Heart left ventricle (tissue), 16 donors: ENCODE data around the gene WWOX. TPM values are rescaled to one million over a fixed set of nuclear protein-coding genes. Genes with fewer than 3 reads are reported as not detected.

Experiments used
- ATAC-seq, 4 donors: fragments of 200-7000 bp; cut with Tn5 transposase; one replicate each; pipeline ENCODE4 v1.9.1; 2020 to 2022; ENCODE audit warnings: moderate library complexity in 4 of 4, mild to moderate bottlenecking in 3 of 4, moderate number of reproducible peaks in 1 of 4
- DNase-seq, 5 donors: peaks; one replicate each; pipeline ENCODE4 v3.0.0-alpha.2; 2020
- H3K27ac ChIP-seq, 12 donors: fragments of 200-600 bp; sonication (generic) in 4 of 12; one replicate each; pipeline versions ENCODE4 v1.5.0 to v1.8.0; 2016 to 2022; ENCODE audit warnings: mild to moderate bottlenecking in 2 of 12
- H3K27me3 ChIP-seq, 9 donors: fragments of 200-600 bp; sonication (generic) in 2 of 9; one replicate each; pipeline versions ENCODE4 v1.5.1 to v1.8.0; 2016 to 2022; ENCODE audit warnings: mild to moderate bottlenecking in 3 of 9
- H3K36me3 ChIP-seq, 9 donors: fragments of 200-600 bp; sonication (generic) in 2 of 9; one replicate each; pipeline versions ENCODE4 v1.5.0 to v1.8.0; 2018 to 2022; ENCODE audit warnings: mild to moderate bottlenecking in 2 of 9
- H3K4me1 ChIP-seq, 12 donors: fragments of 200-600 bp; sonication (generic) in 4 of 12; one replicate each; pipeline versions ENCODE4 v1.5.0 to v1.8.0; 2016 to 2022; ENCODE audit warnings: mild to moderate bottlenecking in 3 of 12
- H3K4me3 ChIP-seq, 12 donors: fragments of 200-600 bp; sonication (generic) in 4 of 12; one replicate each; pipeline versions ENCODE4 v1.5.0 to v1.8.0; 2017 to 2022; ENCODE audit warnings: mild to moderate bottlenecking in 9 of 12, moderate library complexity in 4 of 12
- H3K9me3 ChIP-seq, 12 donors: fragments of 200-600 bp; sonication (generic) in 4 of 12; one replicate each; pipeline versions ENCODE4 v1.5.0 to v1.8.0; 2016 to 2022; ENCODE audit warnings: mild to moderate bottlenecking in 1 of 12
- CTCF ChIP-seq, 12 donors: fragments of 200-600 bp; sonication (generic) in 4 of 12; IDR thresholded peaks; one replicate each; pipeline versions ENCODE4 v1.5.0 to v1.8.0; 2018 to 2022; ENCODE audit warnings: antibody characterized with exemption in 12 of 12, mild to moderate bottlenecking in 5 of 12
- POLR2A ChIP-seq, 2 donors: fragments of 450-650 bp; IDR thresholded peaks; one replicate each; pipeline ENCODE4 v1.6.1; 2017; ENCODE audit warnings: antibody characterized with exemption in 2 of 2, mild to moderate bottlenecking in 2 of 2, moderate library complexity in 2 of 2
- WGBS, 4 donors: extraction: QIAGEN DNeasy Blood & Tissue Kit in 2 of 4; methylation state at CpG; one replicate each; pipeline versions ENCODE4 v1.1.5 to v1.1.7; 2013 to 2018; 5-methylcytosine and 5-hydroxymethylcytosine counted together
- intact Hi-C, 10 donors: fragments of 100-400 bp; cut with DNase I; formaldehyde crosslinking; loops; one replicate each; pipeline versions ENCODE4 v1.11.1 to v1.14.2; 2022
- polyA plus RNA-seq, 2 donors: library from polyadenylated mRNA; stranded (reverse); fragments of 200-250 nt; gene quantifications; one replicate each; pipeline ENCODE4 v1.2.3, GENCODE V29; 2013
- total RNA-seq, 9 donors: library from RNA; depleted of rRNA in 2 of 9; stranded (reverse); fragments of >200 nt in 2 of 9; fragmentation: NEBNext Ultra II Directional in 3 of 9; extraction: Animal tissue kit (Norgen Biotek cat#: 25700) in 3 of 9; gene quantifications; one replicate each; pipeline versions ENCODE4 v1.1.0 to v1.2.4, GENCODE V29; 2016 to 2023
- donor health status: ischemic (EF 13 %, LVEDD 7.1; RV severe dilation, severe dysfunction).
- donor health status: healthy with polysubstance abuse.
- donor health status: DM: no; HTN: yes; CAD: no.
- donor health status: DM: no; HTN: no; CAD: no.
- donor health status: ischemic (EF 25% LVEDD 6.9; RV normal size, moderate dysfunction).
- donor health status: ischemic (EF 25% LVEDD 5.7; RV mildly dilated, moderate dysfunction).
- donor health status: healthy.
- donor health status: DM: yes; HTN: yes; CAD: no.
- donor health status: ischemic (EF 35%, LVEDD 5.7; RV mildly dilated, moderate dysfunction).
- donor health status: nonischemic (EF 11% LVEDD 7.7; RV severe dilation, severe dysfunction).
- donor health status: DM: yes; HTN: yes; CAD: no.
- donor health status: PGD.
- donor health status: ischemic (EF 29% LVEDD 5.4; RV normal size, mild dysfunction).
- donor health status: nonischemic (EF 23%, LVEDD 6.1; RV moderate dilation, normal function).

The WWOX gene
- total and polyA plus RNA-seq, 11 donors = 4.3 to 18.3 (median 9.1) TPM

- no peak overlapping the region for H3K27ac ChIP-seq
- no peaks in the 10 kb centered on the region for H3K27me3 ChIP-seq
- no peaks in the 10 kb centered on the region for H3K9me3 ChIP-seq
- ATAC-seq = no peak
- H3K4me3 ChIP-seq = no peak overlapping the region
- DNase-seq = no peak
- TF ChIP-seq POLR2A (IDR thresholded peaks at IDR 0.05) (no peak), CTCF (IDR thresholded peaks at IDR 0.05) (no peak)
- WGBS, 4 donors = 89 to 93% (median 93%) methylated on average over 4 of the region's 4 CpGs
- H3K4me1 ChIP-seq = no peaks in the 10 kb centered on the region
- intact Hi-C loops = no loop called here
- H3K36me3 ChIP-seq = peaks cover 0 to 3% (median 0%) of the 10 kb centered on the region in 9 donors
Measured at GRCh38 chr16:78425281-78425680, 325.8 kb downstream of the WWOX start.

GRCh38 chr16:78425891-78426510, 326.5 kb downstream of the WWOX start:
- WGBS, 4 donors = 90 to 94% (median 92%) methylated on average over 7 of the region's 7 CpGs
- Histone ChIP-seq H3K4me1 (no peaks in the 10 kb centered on the region), H3K4me3 (no peak overlapping the region), H3K9me3 (no peaks in the 10 kb centered on the region), H3K27ac (no peak overlapping the region), H3K27me3 (no peaks in the 10 kb centered on the region), H3K36me3 (peaks cover 0 to 3% (median 0%) of the 10 kb centered on the region in 9 donors)
- intact Hi-C loops = no loop called here
- TF ChIP-seq POLR2A (IDR thresholded peaks at IDR 0.05) = no peak
- TF ChIP-seq CTCF (IDR thresholded peaks at IDR 0.05) = no peak
- DNase-seq (no peak), ATAC-seq (no peak)

GRCh38 chr16:78428193-78428592, 328.7 kb downstream of the WWOX start:
- Histone ChIP-seq H3K36me3 (peaks cover 0 to 10% (median 0%) of the 10 kb centered on the region in 9 donors), H3K4me3 (no peak overlapping the region), H3K9me3 (no peaks in the 10 kb centered on the region), H3K27me3 (no peaks in the 10 kb centered on the region), H3K4me1 (no peaks in the 10 kb centered on the region), H3K27ac (no peak overlapping the region)
- 53 to 63% (median 58%) methylated on average over 3 of the region's 3 CpGs for WGBS, 4 donors
- no peak for DNase-seq
- TF ChIP-seq POLR2A (IDR thresholded peaks at IDR 0.05) (no peak), CTCF (IDR thresholded peaks at IDR 0.05) (no peak)
- intact Hi-C loops = loop anchor here in 1 of 10 donors (1.0 kb wide), 1 partner anchor 22 kb away; no protein-coding TSS in a partner anchor
- no peak for ATAC-seq

GRCh38 chr16:78430281-78430680, 330.8 kb downstream of the WWOX start:
- Histone ChIP-seq H3K4me3 (no peak overlapping the region), H3K36me3 (peaks cover 0 to 10% (median 0%) of the 10 kb centered on the region in 9 donors), H3K27me3 (no peaks in the 10 kb centered on the region), H3K9me3 (no peaks in the 10 kb centered on the region), H3K27ac (no peak overlapping the region), H3K4me1 (no peaks in the 10 kb centered on the region)
- ATAC-seq (no peak), DNase-seq (no peak)
- 71 to 99% (median 81%) methylated on average over 4 of the region's 4 CpGs for WGBS, 4 donors
- TF ChIP-seq POLR2A (IDR thresholded peaks at IDR 0.05) (no peak), CTCF (IDR thresholded peaks at IDR 0.05) (no peak)
- intact Hi-C loops = loop anchor here in 6 of 10 donors (10.0 kb wide), 3 partner anchors 195 to 305 kb away; no protein-coding TSS in a partner anchor
